C4-2B (cell line): ENCODE data around the gene ANGPT4.

Experiments
- H3K27ac ChIP-seq: fragments of 450-650 bp; 2 replicates; pipeline ENCODE4 v1.5.1; 2017
- ZFX ChIP-seq: fragments of 450-650 bp; IDR thresholded peaks from 2 replicates; pipeline ENCODE4 v1.6.1; 2017
- TF ChIP-seq, protein P1 (sequence below): fragments of 450-650 bp; conservative IDR thresholded peaks from 2 replicates; pipeline ENCODE4 v1.5.1; 2017; ENCODE audit warnings: mild to moderate bottlenecking

ANGPT4 gene

DNA sequence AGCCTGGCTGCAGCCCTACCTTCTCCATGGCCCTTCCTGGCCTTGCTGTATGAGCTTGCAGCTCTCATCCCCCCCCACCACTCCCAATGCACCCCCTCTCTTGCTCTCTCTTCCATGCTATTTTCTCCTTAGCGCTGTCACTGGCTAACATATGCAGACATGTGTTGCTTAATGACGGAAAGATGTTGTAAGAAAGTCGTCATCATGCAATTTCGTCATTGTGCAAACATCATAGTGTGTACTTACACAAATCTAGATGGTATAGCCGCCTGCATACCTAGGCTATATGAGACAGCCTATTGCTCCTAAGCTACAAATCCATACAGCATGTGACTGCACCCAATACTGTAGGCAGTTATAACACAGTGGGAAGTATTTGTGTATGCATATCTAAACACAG lies 27.0 kb downstream of the ANGPT4 start:
- no peak overlapping the region for H3K27ac ChIP-seq
- TF ChIP-seq ZFX, result no peak
- TF ChIP-seq, protein P1, sequence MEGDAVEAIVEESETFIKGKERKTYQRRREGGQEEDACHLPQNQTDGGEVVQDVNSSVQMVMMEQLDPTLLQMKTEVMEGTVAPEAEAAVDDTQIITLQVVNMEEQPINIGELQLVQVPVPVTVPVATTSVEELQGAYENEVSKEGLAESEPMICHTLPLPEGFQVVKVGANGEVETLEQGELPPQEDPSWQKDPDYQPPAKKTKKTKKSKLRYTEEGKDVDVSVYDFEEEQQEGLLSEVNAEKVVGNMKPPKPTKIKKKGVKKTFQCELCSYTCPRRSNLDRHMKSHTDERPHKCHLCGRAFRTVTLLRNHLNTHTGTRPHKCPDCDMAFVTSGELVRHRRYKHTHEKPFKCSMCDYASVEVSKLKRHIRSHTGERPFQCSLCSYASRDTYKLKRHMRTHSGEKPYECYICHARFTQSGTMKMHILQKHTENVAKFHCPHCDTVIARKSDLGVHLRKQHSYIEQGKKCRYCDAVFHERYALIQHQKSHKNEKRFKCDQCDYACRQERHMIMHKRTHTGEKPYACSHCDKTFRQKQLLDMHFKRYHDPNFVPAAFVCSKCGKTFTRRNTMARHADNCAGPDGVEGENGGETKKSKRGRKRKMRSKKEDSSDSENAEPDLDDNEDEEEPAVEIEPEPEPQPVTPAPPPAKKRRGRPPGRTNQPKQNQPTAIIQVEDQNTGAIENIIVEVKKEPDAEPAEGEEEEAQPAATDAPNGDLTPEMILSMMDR, result no peak

DNA sequence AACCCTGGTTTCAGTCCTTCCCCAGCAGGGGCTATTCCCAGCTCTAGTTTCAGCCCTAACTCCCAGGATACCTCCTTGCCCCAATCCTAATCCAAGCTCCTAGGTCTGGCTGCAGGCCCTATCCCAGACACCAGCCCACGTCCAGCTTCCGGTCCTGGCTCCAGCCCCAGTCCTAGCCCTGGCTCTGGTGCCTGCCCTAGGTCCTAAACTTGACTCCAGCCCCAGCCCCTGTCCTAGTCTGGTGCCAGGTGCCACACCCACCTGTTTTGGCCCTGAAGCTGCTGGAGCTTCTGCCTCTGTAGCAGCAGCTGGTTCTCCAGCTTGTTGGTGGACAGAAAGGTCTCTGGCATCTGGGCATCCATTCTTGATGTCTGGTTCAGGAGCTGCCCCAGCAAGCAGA lies 28.1 kb downstream of the ANGPT4 start:
- TF ChIP-seq, protein P1, result no peak
- H3K27ac ChIP-seq, result no peak overlapping the region; the same call in 1 of the 2 replicates

DNA sequence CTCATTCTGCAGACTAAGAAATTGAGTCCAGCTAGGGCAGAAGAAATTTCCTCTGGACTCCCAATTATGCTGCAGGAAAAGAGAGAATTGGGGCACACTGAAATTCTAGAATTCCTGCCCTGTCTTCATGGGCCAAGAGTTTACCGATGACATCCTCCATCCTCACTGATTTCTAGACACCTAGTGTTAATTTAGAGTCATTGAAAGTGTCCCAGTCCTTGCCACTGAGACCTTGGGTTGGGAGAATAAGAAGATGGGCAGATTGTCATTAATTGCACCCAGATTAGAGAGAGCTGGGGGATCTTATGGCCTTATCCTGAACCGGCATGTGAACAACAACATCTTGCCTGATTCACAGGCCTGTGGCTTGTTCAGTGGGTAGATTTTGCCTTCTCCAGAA lies 29.0 kb downstream of the ANGPT4 start:
- H3K27ac ChIP-seq, result no peak overlapping the region
- TF ChIP-seq, protein P1, result no peak
- TF ChIP-seq ZFX, result no peak

GRCh38 chr20:884983-885952 lies 30.9 kb downstream of the ANGPT4 start:
- TF ChIP-seq, protein P1, result peak; percentile 38
- no peak for TF ChIP-seq ZFX
- H3K27ac ChIP-seq, result no peak overlapping the region

DNA sequence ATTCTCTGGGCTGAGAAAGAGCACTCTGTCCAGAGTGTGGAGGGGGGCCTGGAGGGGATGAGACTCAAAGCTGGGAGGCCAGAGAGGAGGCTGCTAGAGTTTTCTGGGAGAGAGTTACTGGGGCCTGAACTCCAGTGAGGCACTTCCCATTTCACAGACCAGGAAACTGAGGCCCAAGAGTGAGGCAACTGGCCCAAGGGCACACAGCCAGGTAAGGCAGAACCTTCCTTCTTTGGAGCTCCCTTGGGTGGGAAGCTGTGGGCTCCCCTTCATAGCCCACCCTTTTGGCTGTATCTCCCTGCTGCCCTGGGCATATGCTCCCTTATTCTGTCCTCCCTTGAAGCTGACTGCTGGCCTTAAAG lies 34.4 kb downstream of the ANGPT4 start:
- no peak overlapping the region for H3K27ac ChIP-seq
- TF ChIP-seq, protein P1, result no peak
- no peak for TF ChIP-seq ZFX

GRCh38 chr20:881051-881782 lies 34.9 kb downstream of the ANGPT4 start:
- no peak overlapping the region for H3K27ac ChIP-seq

More at GRCh38 chr20:881051-881782, 34.9 kb downstream of the ANGPT4 start:
- no peak for TF ChIP-seq ZFX
- TF ChIP-seq, protein P1, result no peak
